Measurements from ENCODE around the gene MCEMP1.

MCEMP1 gene

GRCh38 chr19:7661744-7662538 lies 14.9 kb upstream of the MCEMP1 start:
- no peak for TF ChIP-seq CTCF (IDR thresholded peaks at IDR 0.05; ENCODE audit: control insufficient read depth, insufficient read depth, low read depth, low read length, missing control alignments)
- H3K4me3 ChIP-seq (ENCODE audit: control insufficient read depth, low read depth, low read length), result no peak overlapping the region
- DNase-seq (ENCODE audit: low read depth), result no peak

- no peak for TF ChIP-seq CTCF (IDR thresholded peaks at IDR 0.05; ENCODE audit: control insufficient read depth, insufficient read depth, low read depth, low read length, missing control alignments)
- H3K4me3 ChIP-seq (ENCODE audit: control insufficient read depth, low read depth, low read length), result no peak overlapping the region
- DNase-seq (ENCODE audit: low read depth), result no peak
These were observed 14.2 kb upstream of the MCEMP1 start for GRCh38 chr19:7662657-7663056.

GRCh38 chr19:7663706-7664105 lies 13.2 kb upstream of the MCEMP1 start:
- no peak for TF ChIP-seq CTCF (IDR thresholded peaks at IDR 0.05; ENCODE audit: control insufficient read depth, insufficient read depth, low read depth, low read length, missing control alignments)
- no peak for DNase-seq (ENCODE audit: low read depth)
- no peak overlapping the region for H3K4me3 ChIP-seq (ENCODE audit: control insufficient read depth, low read depth, low read length)

GRCh38 chr19:7665076-7665475 lies 11.8 kb upstream of the MCEMP1 start:
- no peak overlapping the region for H3K4me3 ChIP-seq (ENCODE audit: control insufficient read depth, low read depth, low read length)
- DNase-seq (ENCODE audit: low read depth), result no peak
- TF ChIP-seq CTCF (IDR thresholded peaks at IDR 0.05; ENCODE audit: control insufficient read depth, insufficient read depth, low read depth, low read length, missing control alignments), result no peak

- no peak within 1 kb of the TSS for H3K4me3 ChIP-seq (ENCODE audit: control insufficient read depth, low read depth, low read length)
- no peak for DNase-seq (ENCODE audit: low read depth)
These were observed 8.0 kb upstream of the MCEMP1 start, which contains the start of gene RETN for GRCh38 chr19:7668842-7669241. Gene RETN (plus strand): TSS chr19:7669049. CDS start chr19:7669327, 278 bp downstream.

GRCh38 chr19:7669641-7670040 lies 7.2 kb upstream of the MCEMP1 start:
- no peak overlapping the region for H3K4me3 ChIP-seq (ENCODE audit: control insufficient read depth, low read depth, low read length)

More at GRCh38 chr19:7668842-7669241, 8.0 kb upstream of the MCEMP1 start, which contains the start of gene RETN:
- TF ChIP-seq CTCF (IDR thresholded peaks at IDR 0.05; ENCODE audit: control insufficient read depth, insufficient read depth, low read depth, low read length, missing control alignments), result no peak

More at GRCh38 chr19:7669641-7670040, 7.2 kb upstream of the MCEMP1 start:
- no peak for TF ChIP-seq CTCF (IDR thresholded peaks at IDR 0.05; ENCODE audit: control insufficient read depth, insufficient read depth, low read depth, low read length, missing control alignments)
- DNase-seq (ENCODE audit: low read depth), result no peak
